HG03196 (cell line): ENCODE results near the gene RNASE13.
"Not testable (repeated sequence)": the region's sequence is repeated elsewhere in the genome, so short reads cannot be mapped to it uniquely, and the experiment has no call there.

Source experiments
- ATAC-seq: cut with Tn5 transposase; IDR thresholded peaks from one replicate; pipeline ENCODE4 v1.9.1; 2021; ENCODE audit not compliant: unreplicated experiment

RNASE13 gene

GRCh38 chr14:20996521-20996920 lies 38.1 kb downstream of the RNASE13 start:
- ATAC-seq = no peak

GRCh38 chr14:20989787-20990600 lies 44.6 kb downstream of the RNASE13 start, which contains the start of gene METTL17:
Gene METTL17 (plus strand): TSS chr14:20989980. CDS start chr14:20990003, 23 bp downstream.
- peak; percentile 92 for ATAC-seq

DNA sequence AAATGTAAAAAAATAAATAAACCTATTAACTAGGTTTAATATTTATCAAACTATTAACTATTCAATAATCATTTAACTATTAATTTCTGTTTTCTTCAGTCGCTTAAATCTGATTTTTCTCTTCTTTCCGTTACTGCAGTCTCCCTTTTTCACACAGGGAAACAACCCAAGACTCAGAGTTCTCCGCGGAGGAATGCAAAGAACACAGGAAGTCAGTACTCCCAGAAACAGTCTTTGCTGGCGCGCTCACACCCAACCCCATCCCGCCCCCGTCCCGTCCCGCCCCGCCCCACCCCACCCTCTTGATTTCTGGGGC lies 45.2 kb downstream of the RNASE13 start:
- no peak for ATAC-seq

DNA sequence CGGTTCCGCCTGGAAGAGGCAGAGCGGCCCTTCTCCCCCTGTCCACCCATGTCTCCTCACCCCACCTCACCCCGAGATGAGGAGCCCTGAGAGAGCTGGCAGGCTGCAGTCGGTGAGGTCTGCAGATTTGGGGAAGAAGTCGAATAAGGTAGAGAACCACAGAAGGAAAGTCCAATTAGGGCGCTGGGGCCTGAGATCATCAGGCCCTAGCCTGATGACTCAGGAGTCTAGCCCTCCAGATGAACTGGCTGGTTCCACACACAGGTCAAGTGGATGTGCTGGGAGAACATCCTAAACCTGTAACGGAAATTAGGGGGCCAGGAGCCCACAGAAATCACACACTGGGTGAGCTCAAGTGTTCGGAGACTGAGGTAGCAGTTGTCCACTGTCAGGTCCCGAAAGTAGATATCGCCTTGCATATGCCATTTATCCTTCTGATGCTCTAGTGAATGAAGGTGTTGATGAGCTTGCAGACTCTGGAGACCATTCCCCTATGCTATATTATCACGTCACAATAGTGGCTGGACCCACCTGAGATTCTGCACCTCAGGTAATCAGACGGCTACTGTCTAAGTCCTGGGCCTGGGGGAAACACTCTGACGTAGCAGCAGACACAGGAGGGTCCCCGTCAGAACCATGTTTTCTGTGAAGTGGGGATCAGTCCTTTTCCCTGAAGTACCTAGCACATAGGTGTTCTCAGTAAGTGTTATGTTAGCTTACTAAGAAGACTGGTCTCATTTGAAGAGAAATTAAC lies 45.7 kb downstream of the RNASE13 start:
- ATAC-seq = no peak

- no peak for ATAC-seq
These were observed 47.8 kb downstream of the RNASE13 start for GRCh38 chr14:20986811-20987210.

DNA sequence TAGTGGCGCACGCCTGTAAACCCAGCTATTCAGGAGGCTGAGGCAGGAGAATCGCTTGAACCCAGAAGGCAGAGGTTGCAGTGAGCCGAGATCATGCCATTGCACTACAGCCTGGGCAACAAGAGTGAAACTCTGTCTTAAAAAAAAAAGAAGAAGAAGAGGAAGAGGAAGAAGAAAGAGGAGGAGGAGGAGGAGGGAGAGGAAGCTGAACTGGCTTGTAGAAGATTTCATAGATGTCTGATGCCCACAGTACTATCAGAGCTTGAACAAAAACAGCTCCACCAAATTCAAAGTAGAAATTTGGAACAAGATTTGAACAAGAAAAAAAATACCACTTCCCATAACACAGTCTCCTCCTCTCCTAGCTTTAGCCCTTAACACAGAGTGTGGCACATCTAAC lies 49.0 kb downstream of the RNASE13 start:
- not testable (repeated sequence) for ATAC-seq
